ENCODE measurements around the gene BCAP29.

DNA sequence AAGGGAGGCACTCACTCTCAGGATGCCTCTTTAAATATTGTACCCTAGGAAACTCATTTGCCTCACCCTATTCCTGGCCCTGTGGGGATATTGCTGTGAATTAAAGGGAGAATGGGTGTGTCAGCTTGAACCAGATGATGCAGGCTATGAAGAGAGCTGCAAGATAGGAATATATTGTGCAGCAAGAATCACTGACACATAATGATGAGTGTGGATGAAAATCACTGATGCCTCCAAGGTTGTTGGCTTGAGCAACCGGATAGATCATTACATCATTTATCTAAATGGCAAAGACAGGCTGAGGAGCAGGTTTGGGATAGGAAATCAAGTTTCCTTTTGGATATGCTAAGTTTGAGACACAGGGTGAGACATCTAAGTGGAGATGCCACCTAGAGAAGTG, 86.7 kb downstream of the BCAP29 start:
- TF ChIP-seq, protein P1, sequence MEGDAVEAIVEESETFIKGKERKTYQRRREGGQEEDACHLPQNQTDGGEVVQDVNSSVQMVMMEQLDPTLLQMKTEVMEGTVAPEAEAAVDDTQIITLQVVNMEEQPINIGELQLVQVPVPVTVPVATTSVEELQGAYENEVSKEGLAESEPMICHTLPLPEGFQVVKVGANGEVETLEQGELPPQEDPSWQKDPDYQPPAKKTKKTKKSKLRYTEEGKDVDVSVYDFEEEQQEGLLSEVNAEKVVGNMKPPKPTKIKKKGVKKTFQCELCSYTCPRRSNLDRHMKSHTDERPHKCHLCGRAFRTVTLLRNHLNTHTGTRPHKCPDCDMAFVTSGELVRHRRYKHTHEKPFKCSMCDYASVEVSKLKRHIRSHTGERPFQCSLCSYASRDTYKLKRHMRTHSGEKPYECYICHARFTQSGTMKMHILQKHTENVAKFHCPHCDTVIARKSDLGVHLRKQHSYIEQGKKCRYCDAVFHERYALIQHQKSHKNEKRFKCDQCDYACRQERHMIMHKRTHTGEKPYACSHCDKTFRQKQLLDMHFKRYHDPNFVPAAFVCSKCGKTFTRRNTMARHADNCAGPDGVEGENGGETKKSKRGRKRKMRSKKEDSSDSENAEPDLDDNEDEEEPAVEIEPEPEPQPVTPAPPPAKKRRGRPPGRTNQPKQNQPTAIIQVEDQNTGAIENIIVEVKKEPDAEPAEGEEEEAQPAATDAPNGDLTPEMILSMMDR (IDR thresholded peaks at IDR 0.05): no peak
- TF ChIP-seq EZH2 (IDR thresholded peaks at IDR 0.05) (no peak), EZH2phosphoT487 (IDR thresholded peaks at IDR 0.05) (no peak)
